ENCODE measurements around the gene EMCN.

EMCN gene, protein sequence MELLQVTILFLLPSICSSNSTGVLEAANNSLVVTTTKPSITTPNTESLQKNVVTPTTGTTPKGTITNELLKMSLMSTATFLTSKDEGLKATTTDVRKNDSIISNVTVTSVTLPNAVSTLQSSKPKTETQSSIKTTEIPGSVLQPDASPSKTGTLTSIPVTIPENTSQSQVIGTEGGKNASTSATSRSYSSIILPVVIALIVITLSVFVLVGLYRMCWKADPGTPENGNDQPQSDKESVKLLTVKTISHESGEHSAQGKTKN

DNA sequence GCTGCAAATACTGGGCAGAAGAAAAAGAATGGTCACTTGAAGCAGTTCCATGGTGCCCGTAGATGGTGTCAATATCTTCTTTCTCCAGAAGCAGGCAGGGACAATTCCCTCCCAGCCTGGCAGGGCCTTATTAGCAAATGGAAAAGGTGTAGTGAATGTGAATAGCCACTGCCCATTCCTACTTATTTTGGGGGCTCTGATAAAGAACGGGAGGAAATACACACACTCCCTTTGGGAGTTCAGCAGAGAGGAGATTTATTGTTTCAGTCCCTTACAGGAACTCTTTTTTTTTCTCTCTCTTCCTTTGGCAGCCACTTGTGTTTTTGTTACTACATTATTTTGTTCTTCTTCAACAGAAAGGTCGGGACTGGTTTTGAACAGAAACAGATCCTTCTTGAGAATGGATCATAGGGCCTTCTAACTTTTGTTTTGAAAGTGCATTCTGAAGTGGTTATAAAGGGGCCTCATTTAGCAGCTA, at the start of gene EMCN:
Gene EMCN, minus strand, starts transcription at position 159 of the 478 bp plus-strand sequence. Its CDS starts 108 bp downstream, at position 51.
- peak within 1 kb of the TSS; percentile 61 for H3K4me3 ChIP-seq

DNA sequence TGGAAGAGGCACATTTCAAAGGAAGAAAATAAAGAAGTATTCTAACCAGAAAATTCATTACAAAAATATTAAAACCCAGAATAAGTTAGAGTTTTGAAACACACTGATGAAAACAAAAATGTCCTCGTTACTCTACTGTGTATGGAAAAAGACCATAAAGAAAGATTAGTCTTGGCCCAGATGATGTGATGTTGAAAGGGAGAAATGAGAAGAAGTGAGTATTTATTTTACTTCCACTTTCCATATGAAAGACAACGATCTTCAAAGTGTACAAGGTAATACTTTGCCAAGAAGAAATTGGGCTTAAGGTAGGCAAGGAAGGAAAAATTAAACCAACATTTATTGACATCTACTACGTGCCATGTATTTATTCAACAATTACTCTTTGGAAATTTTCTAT, 48.6 kb upstream of the EMCN start:
- no peak for DNase-seq (ENCODE audit: low read depth, low spot score)
- no peak overlapping the region for H3K9ac ChIP-seq (ENCODE audit: insufficient read length)
- no peak overlapping the region for H3K27ac ChIP-seq
- H3K36me3 ChIP-seq (ENCODE audit: insufficient read depth, low read length) = no peaks in the 10 kb centered on the region
- H3K4me3 ChIP-seq = no peak overlapping the region
- no peaks in the 10 kb centered on the region for H3K9me3 ChIP-seq (ENCODE audit: low read depth, low read length)
- TF ChIP-seq FOXP2 (optimal IDR thresholded peaks at IDR 0.05; ENCODE audit: control extremely low read depth, extremely low read length, insufficient read depth) = no peak
- TF ChIP-seq POLR2AphosphoS5 (IDR thresholded peaks at IDR 0.05; ENCODE audit: borderline replicate concordance, low read depth, low read length) = no peak
- no peak for TF ChIP-seq EZH2 (IDR thresholded peaks at IDR 0.05)

More for the DNA sequence above, at the start of gene EMCN:
- no peak for DNase-seq (ENCODE audit: low read depth, low spot score)
- peak; percentile 53; the same call in 1 of the 2 replicates for TF ChIP-seq POLR2AphosphoS5 (IDR thresholded peaks at IDR 0.05; ENCODE audit: borderline replicate concordance, low read depth, low read length)
- TF ChIP-seq EZH2 (IDR thresholded peaks at IDR 0.05) = no peak
- no peak for TF ChIP-seq FOXP2 (optimal IDR thresholded peaks at IDR 0.05; ENCODE audit: control extremely low read depth, extremely low read length, insufficient read depth)
- Histone ChIP-seq H3K9ac (ENCODE audit: insufficient read length) (peak within 1 kb of the TSS; percentile 24), H3K36me3 (ENCODE audit: insufficient read depth, low read length) (no peaks in the 10 kb centered on the region), H3K27ac (peak within 1 kb of the TSS; percentile 92), H3K9me3 (ENCODE audit: low read depth, low read length) (no peaks in the 10 kb centered on the region)

DNA sequence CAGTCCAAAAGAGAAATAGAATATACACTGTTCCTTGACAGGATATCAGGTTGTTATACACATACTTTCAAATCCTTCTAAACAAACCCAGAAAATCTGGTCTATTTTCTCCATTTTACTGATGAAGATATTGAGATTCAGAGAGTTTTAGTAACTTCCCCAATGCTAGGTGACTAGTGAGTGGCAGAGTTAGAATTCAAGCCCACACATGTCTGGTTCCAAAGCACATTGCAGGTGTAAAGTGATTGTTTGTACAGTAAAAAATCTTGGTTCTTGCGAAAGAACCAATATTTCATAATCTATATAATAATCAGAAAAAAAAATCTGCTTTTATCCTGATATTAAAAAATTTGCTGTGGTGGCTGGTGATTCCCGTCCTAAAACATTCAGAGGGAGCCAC, 39.5 kb upstream of the EMCN start:
- TF ChIP-seq EZH2 (IDR thresholded peaks at IDR 0.05) (no peak), POLR2AphosphoS5 (IDR thresholded peaks at IDR 0.05; ENCODE audit: borderline replicate concordance, low read depth, low read length) (no peak), FOXP2 (optimal IDR thresholded peaks at IDR 0.05; ENCODE audit: control extremely low read depth, extremely low read length, insufficient read depth) (no peak)
- Histone ChIP-seq H3K27ac (no peak overlapping the region), H3K4me3 (no peak overlapping the region), H3K36me3 (ENCODE audit: insufficient read depth, low read length) (no peaks in the 10 kb centered on the region), H3K9me3 (ENCODE audit: low read depth, low read length) (no peaks in the 10 kb centered on the region), H3K9ac (ENCODE audit: insufficient read length) (no peak overlapping the region)
- no peak for DNase-seq (ENCODE audit: low read depth, low spot score)

DNA sequence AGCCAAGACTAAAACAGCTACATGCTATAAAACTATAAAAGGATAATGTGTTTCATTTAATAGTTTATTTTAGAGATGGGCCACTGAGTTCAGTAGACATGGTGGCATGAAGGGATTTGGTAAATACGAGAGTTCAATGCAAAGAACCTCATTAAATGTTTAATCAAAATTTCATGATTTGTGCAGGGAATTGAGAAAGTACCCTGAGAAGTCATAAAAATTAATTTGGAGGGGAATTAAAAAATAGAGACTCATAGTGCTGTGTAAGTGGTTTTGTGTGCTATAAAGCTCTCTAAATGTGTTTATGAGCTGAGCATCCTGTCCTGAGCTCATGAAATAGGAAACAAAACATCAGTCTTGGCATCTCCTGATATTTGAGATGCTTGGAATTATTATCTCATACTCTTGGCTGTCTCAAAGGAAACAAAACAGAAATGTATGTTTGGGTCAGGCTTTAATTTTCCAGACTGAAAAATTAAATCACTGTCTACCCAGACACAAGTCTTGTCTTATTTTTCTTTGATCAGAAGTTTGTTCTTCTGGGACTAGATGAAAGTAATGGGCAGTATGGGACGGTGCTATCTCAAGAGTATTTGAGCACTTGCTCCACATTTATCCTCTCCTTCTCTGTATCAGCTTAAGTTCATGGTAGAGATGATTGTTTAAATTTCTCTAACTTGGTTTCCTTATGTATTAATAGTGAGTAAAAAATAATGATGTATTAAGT, 38.0 kb upstream of the EMCN start:
- no peak overlapping the region for H3K27ac ChIP-seq
- DNase-seq (ENCODE audit: low read depth, low spot score) = no peak
- TF ChIP-seq FOXP2 (optimal IDR thresholded peaks at IDR 0.05; ENCODE audit: control extremely low read depth, extremely low read length, insufficient read depth) = no peak
- H3K9me3 ChIP-seq (ENCODE audit: low read depth, low read length) = no peaks in the 10 kb centered on the region
- H3K36me3 ChIP-seq (ENCODE audit: insufficient read depth, low read length) = no peaks in the 10 kb centered on the region
- no peak overlapping the region for H3K9ac ChIP-seq (ENCODE audit: insufficient read length)
- H3K4me3 ChIP-seq = no peak overlapping the region

DNA sequence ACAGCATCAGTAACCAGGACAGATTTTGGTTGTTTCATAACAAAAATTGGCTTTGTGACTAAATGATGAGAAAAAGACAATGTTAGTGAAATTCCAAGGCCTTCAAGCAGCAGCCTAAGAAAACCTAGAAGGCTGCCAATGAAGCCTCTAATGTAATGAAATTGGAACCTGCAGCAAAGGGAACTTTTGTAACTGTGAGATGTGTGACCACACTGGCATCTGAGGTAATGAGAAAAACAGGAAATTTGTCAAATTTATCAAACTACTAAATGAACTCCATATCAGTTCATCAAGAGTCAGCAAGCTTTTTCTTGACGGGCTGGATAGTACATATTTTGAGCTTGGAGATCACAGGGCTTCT, 30.4 kb upstream of the EMCN start:
- no peak for DNase-seq (ENCODE audit: low read depth, low spot score)
- Histone ChIP-seq H3K27ac (no peak overlapping the region), H3K4me3 (no peak overlapping the region), H3K9me3 (ENCODE audit: low read depth, low read length) (no peaks in the 10 kb centered on the region), H3K36me3 (ENCODE audit: insufficient read depth, low read length) (no peaks in the 10 kb centered on the region), H3K9ac (ENCODE audit: insufficient read length) (no peak overlapping the region)
- TF ChIP-seq FOXP2 (optimal IDR thresholded peaks at IDR 0.05; ENCODE audit: control extremely low read depth, extremely low read length, insufficient read depth) (no peak), EZH2 (IDR thresholded peaks at IDR 0.05) (no peak), POLR2AphosphoS5 (IDR thresholded peaks at IDR 0.05; ENCODE audit: borderline replicate concordance, low read depth, low read length) (no peak)

DNA sequence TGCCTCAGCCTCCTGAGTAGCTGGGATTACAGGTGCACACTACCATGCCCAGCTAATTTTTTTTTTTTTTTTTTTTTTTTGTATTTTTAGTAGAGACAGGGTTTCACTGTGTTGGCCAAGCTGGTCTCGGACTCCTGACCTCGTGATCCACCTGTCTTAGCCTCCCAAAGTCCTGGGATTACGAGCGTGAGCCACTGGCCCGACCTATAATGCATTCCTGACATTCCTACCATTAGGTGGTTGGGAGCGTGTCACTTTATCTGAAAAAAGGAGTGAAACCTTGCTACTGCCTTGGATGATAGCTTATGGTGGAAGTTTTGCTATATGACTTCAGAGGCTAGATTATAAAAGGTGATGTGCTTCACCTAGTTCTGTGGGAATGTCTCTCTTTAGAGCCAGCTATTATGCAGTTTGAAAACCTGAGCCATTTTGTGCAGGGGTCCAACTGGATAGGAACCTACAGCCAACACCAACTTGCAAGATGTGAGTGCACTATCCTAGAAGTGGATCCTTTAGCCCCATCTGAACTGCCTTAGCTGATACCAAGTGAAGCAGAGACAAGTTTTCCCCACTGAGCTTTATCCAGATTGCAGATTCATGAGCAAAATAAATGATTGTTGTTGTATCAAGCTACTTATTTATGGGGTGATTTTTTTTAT, 29.8 kb upstream of the EMCN start:
- Histone ChIP-seq H3K9me3 (ENCODE audit: low read depth, low read length) (no peaks in the 10 kb centered on the region), H3K27ac (no peak overlapping the region), H3K4me3 (no peak overlapping the region), H3K36me3 (ENCODE audit: insufficient read depth, low read length) (no peaks in the 10 kb centered on the region), H3K9ac (ENCODE audit: insufficient read length) (no peak overlapping the region)
- TF ChIP-seq FOXP2 (optimal IDR thresholded peaks at IDR 0.05; ENCODE audit: control extremely low read depth, extremely low read length, insufficient read depth) (no peak), POLR2AphosphoS5 (IDR thresholded peaks at IDR 0.05; ENCODE audit: borderline replicate concordance, low read depth, low read length) (no peak), EZH2 (IDR thresholded peaks at IDR 0.05) (no peak)
- no peak for DNase-seq (ENCODE audit: low read depth, low spot score)

DNA sequence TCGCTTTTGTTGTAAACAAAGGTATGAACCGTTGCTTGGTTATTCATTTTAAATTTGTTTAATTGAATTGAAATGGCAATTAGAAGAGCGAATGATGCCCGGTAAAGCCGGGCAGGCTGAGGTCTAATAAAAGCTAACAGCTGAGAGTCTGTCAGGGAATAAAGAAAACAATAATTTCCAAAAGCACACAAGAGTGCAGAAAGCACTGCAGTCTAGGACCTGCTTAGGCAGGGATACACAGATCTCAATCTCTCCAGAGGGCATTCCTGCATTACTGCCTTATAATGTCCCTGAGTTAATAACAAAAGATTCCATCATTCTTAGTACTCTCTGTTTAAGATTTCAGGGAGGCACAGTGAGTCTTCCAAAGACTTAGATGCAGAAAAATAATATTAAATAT, 27.6 kb upstream of the EMCN start:
- Histone ChIP-seq H3K36me3 (ENCODE audit: insufficient read depth, low read length) (no peaks in the 10 kb centered on the region), H3K4me3 (no peak overlapping the region), H3K9ac (ENCODE audit: insufficient read length) (no peak overlapping the region), H3K27ac (no peak overlapping the region), H3K9me3 (ENCODE audit: low read depth, low read length) (no peaks in the 10 kb centered on the region)
- TF ChIP-seq POLR2AphosphoS5 (IDR thresholded peaks at IDR 0.05; ENCODE audit: borderline replicate concordance, low read depth, low read length) = no peak
- no peak for TF ChIP-seq FOXP2 (optimal IDR thresholded peaks at IDR 0.05; ENCODE audit: control extremely low read depth, extremely low read length, insufficient read depth)
- TF ChIP-seq EZH2 (IDR thresholded peaks at IDR 0.05) = no peak
- DNase-seq (ENCODE audit: low read depth, low spot score) = no peak

DNA sequence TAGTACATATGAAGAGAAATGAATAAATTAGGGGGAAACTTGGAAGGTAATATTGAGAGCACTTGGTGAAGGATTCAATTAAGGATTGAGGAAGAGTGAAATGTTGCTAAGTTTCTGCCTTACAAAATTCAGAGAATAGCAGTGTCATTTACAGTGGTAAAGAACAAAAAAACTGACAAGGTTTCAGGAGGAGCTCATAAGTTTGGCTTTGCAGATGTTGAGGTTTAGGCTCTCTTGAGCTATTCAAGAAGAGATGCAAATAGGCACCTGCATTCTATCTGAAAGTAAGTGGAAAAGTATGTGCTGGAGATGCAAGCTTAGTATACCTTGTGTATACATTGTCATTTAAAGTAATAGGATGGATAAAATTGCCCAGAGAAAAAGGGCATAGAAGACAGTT, 22.3 kb upstream of the EMCN start:
- no peak overlapping the region for H3K27ac ChIP-seq
- no peak overlapping the region for H3K4me3 ChIP-seq
- H3K9ac ChIP-seq (ENCODE audit: insufficient read length) = no peak overlapping the region
- no peak for DNase-seq (ENCODE audit: low read depth, low spot score)
- no peaks in the 10 kb centered on the region; the same call in 1 of the 2 replicates for H3K9me3 ChIP-seq (ENCODE audit: low read depth, low read length)
- H3K36me3 ChIP-seq (ENCODE audit: insufficient read depth, low read length) = no peaks in the 10 kb centered on the region
- TF ChIP-seq POLR2AphosphoS5 (IDR thresholded peaks at IDR 0.05; ENCODE audit: borderline replicate concordance, low read depth, low read length) (no peak), EZH2 (IDR thresholded peaks at IDR 0.05) (no peak), FOXP2 (optimal IDR thresholded peaks at IDR 0.05; ENCODE audit: control extremely low read depth, extremely low read length, insufficient read depth) (no peak)

Data from SK-N-MC (cell line).